Thyroid gland (tissue), 4 donors: ENCODE results near the gene FAM237A. TPM values are rescaled to one million over a fixed set of nuclear protein-coding genes. Genes with fewer than 3 reads are reported as not detected.

ENCODE experiments used
- DNase-seq, 2 donors: peaks; one replicate each; pipeline ENCODE4 v3.0.0-alpha.2; 2019
- H3K27ac ChIP-seq, 3 donors: fragments of 200-600 bp; sonication (generic); 1 replicate in 2 of 3; 2 replicates in 1 of 3; pipeline ENCODE4 v1.5.1; 2016 to 2019; ENCODE audit warnings: mild to moderate bottlenecking in 1 of 3, moderate library complexity in 1 of 3
- H3K27me3 ChIP-seq: fragments of 200-600 bp; sonication (generic); one replicate; pipeline ENCODE4 v1.5.1; 2019
- H3K36me3 ChIP-seq, 2 donors: fragments of 200-600 bp; sonication (generic); one replicate each; pipeline ENCODE4 v1.5.1; 2016 to 2019
- H3K4me1 ChIP-seq, 2 donors: fragments of 200-600 bp; sonication (generic); one replicate each; pipeline ENCODE4 v1.5.1; 2017 to 2019
- H3K4me3 ChIP-seq, 3 donors: fragments of 200-600 bp; sonication (generic); replicated peaks in 1 of 3; 1 replicate in 2 of 3; 2 replicates in 1 of 3; pipeline ENCODE4 v1.5.1; 2016; ENCODE audit warnings: mild to moderate bottlenecking in 1 of 3
- H3K9me3 ChIP-seq: fragments of 200-600 bp; sonication (generic); one replicate; pipeline ENCODE4 v1.5.1; 2017
- POLR2A ChIP-seq, 2 donors: fragments of 450-650 bp; IDR thresholded peaks; one replicate each; pipeline ENCODE4 v1.6.1; 2017; ENCODE audit warnings: antibody characterized with exemption in 2 of 2, mild to moderate bottlenecking in 2 of 2, moderate library complexity in 1 of 2
- WGBS, 2 donors: methylation state at CpG; one replicate each; pipeline ENCODE4 v1.1.5; 2017; 5-methylcytosine and 5-hydroxymethylcytosine counted together
- intact Hi-C: fragments of 100-400 bp; cut with DNase I; formaldehyde crosslinking; loops from one replicate; pipeline ENCODE4 v1.15.1; 2023
- total RNA-seq, 4 donors: library from RNA; depleted of rRNA; stranded (reverse); fragments of >200 nt; gene quantifications; one replicate each; pipeline ENCODE4 v1.2.3, GENCODE V29; 2016
- TF ChIP-seq, protein P1 (sequence below), 6 experiments: fragments of 200-600 bp in 3 of 6; fragments of 450-650 bp in 3 of 6; sonication (generic) in 3 of 6; IDR thresholded peaks; one replicate each; pipeline ENCODE4 v1.5.1; 2016 to 2019; ENCODE audit warnings: antibody characterized with exemption in 6 of 6, mild to moderate bottlenecking in 2 of 6, inconsistent platforms in 1 of 6, moderate library complexity in 1 of 6

FAM237A gene
- total RNA-seq = not detected

DNA sequence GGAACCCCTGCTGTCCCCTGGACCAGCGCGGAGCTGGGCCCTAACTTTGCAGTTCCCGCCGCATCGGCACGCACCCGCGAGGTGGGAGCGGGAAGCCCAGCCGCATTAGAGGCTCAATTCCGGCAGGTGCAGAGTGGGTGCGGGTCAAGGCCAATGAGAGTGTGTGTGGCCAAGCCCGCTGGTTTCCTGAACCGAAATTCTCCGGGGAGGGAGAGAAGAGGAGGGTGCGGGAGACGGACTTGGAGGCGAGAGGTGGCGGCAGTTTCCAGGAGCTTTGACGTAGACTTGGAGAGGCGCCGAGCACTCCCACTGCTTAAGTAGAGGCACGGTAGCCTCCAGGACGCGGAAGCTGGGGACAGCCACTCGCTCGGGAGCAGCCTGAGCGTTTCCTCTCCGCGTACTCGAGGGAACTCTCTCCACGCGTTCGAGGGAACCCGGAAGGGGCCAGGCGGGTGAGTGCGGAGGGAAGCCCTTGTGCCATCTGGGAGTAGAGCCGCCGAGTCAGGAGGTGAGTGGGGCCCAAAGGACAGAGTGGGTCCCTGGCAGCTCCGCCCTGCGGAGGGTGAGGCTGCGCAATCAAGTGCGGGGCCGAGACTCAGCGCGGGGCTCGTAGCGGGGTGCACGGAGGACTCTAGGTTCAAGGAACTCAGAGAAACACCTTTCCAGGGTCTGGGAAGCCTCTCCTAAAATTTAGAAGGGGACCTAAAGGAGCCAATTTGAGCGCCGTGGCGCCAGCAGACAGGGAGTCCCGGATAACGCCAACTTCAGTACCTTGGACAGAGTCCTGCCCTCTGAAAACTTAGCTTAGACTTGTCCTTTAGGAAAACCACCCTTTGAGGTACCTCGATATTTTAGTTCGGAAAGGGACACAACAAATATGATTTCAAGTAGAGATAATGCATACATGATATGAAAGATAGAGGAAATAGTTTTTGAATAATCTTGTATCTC lies at the start of gene FAM237A:
TSS of gene FAM237A (plus strand) at position 413 of the 951 bp plus-strand sequence. CDS start 1,750 bp downstream, outside the sequence.
- TF ChIP-seq, protein P1, sequence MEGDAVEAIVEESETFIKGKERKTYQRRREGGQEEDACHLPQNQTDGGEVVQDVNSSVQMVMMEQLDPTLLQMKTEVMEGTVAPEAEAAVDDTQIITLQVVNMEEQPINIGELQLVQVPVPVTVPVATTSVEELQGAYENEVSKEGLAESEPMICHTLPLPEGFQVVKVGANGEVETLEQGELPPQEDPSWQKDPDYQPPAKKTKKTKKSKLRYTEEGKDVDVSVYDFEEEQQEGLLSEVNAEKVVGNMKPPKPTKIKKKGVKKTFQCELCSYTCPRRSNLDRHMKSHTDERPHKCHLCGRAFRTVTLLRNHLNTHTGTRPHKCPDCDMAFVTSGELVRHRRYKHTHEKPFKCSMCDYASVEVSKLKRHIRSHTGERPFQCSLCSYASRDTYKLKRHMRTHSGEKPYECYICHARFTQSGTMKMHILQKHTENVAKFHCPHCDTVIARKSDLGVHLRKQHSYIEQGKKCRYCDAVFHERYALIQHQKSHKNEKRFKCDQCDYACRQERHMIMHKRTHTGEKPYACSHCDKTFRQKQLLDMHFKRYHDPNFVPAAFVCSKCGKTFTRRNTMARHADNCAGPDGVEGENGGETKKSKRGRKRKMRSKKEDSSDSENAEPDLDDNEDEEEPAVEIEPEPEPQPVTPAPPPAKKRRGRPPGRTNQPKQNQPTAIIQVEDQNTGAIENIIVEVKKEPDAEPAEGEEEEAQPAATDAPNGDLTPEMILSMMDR (IDR thresholded peaks at IDR 0.05) = no peak
- no peak for TF ChIP-seq POLR2A (IDR thresholded peaks at IDR 0.05)
- H3K27ac ChIP-seq = no peak within 1 kb of the TSS
- peak; percentile 18 to 45 for DNase-seq
- H3K27me3 ChIP-seq = no peaks in the 10 kb centered on the region
- no peaks in the 10 kb centered on the region for H3K36me3 ChIP-seq
- intact Hi-C loops = no loop called here
- H3K9me3 ChIP-seq = no peaks in the 10 kb centered on the region
- H3K4me3 ChIP-seq = no peak within 1 kb of the TSS
- 3 to 4% methylated on average over 37 to 55 of the region's 56 CpGs for WGBS, 2 donors
- no peaks in the 10 kb centered on the region for H3K4me1 ChIP-seq

- Histone ChIP-seq H3K36me3 (no peaks in the 10 kb centered on the region), H3K4me3 (no peak overlapping the region), H3K9me3 (no peaks in the 10 kb centered on the region), H3K27me3 (no peaks in the 10 kb centered on the region), H3K27ac (no peak overlapping the region), H3K4me1 (no peaks in the 10 kb centered on the region)
- TF ChIP-seq, protein P1 (IDR thresholded peaks at IDR 0.05) = no peak
- no peak for TF ChIP-seq POLR2A (IDR thresholded peaks at IDR 0.05)
- no peak for DNase-seq
- intact Hi-C loops = no loop called here
- WGBS, 2 donors = 96% methylated on average over 3 of the region's 3 CpGs
Measured at GRCh38 chr2:206597717-206598218, 44.5 kb upstream of the FAM237A start.

DNA sequence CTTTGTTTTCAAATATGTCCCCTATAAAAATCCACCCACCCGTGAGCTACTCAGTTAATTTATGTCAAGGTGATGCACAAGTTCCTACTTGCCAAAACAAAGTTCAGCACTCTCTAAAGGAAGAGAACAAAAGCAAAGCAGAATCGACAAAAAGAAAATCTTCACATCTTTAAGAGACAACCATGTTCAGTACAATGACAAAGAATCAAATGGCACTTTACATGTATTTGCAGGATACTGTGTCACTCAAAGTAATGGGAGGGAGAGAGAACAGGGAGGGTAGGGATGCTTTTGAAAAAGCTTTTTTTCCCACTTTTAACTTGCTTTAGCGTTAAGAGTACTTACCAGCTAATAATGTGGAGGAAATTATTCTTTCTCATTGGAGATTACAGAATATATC lies 39.0 kb upstream of the FAM237A start:
- WGBS, 2 donors = 80 to 86% methylated on average over 3 of the region's 3 CpGs
- no peaks in the 10 kb centered on the region for H3K4me1 ChIP-seq
- TF ChIP-seq, protein P1 (IDR thresholded peaks at IDR 0.05) = no peak
- TF ChIP-seq POLR2A (IDR thresholded peaks at IDR 0.05) = no peak
- intact Hi-C loops = no loop called here
- no peaks in the 10 kb centered on the region for H3K27me3 ChIP-seq
- no peaks in the 10 kb centered on the region for H3K9me3 ChIP-seq
- DNase-seq = no peak
- H3K36me3 ChIP-seq = no peaks in the 10 kb centered on the region
- no peak overlapping the region for H3K4me3 ChIP-seq
- H3K27ac ChIP-seq = no peak overlapping the region

DNA sequence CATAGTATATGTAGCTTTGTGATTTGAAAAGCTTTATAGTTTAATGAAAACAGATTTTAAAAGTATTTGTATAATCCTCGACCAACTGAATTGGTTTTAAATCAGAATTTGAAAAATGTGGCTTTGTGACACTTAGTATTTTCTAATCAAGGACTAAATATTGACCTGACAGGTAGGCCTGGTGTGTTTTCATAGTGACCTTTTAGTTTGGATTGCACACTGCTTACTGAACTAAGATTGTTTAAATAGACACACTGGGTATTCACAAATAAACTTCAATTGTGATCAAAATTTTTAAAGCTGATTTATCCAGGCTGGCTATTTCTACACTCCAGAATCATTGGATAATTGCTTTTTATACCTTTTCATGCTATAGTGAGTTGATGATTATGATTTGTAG lies 31.8 kb upstream of the FAM237A start:
- Histone ChIP-seq H3K27ac (no peak overlapping the region), H3K4me1 (no peaks in the 10 kb centered on the region), H3K27me3 (no peaks in the 10 kb centered on the region), H3K36me3 (no peaks in the 10 kb centered on the region), H3K4me3 (no peak overlapping the region), H3K9me3 (no peaks in the 10 kb centered on the region)
- no peak for DNase-seq
- 78 to 88% methylated on average over 1 of the region's 1 CpG for WGBS, 2 donors
- TF ChIP-seq, protein P1 (IDR thresholded peaks at IDR 0.05) = no peak
- TF ChIP-seq POLR2A (IDR thresholded peaks at IDR 0.05) = no peak
- intact Hi-C loops = no loop called here

DNA sequence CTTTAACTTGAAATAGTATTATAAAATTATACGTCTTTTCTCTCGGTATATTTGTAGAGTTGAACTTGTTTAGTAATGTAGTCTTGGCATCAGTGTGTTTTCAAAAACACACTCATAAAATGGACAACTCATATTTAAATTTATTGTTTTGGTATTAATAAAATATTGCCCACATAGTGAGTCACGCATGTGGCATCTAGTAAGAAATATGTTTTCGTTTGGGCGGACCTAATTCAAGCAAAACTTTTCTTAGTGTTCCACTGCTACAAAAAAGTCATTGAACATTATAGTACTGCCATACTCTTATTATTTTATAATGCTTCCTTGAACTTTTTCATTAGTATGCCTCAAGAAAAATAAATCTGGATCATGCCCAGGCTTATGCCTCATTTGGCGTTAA lies 31.1 kb upstream of the FAM237A start:
- intact Hi-C loops = no loop called here
- WGBS, 2 donors = 95 to 96% methylated on average over 6 of the region's 6 CpGs
- Histone ChIP-seq H3K36me3 (no peaks in the 10 kb centered on the region), H3K9me3 (no peaks in the 10 kb centered on the region), H3K4me1 (no peaks in the 10 kb centered on the region), H3K27ac (no peak overlapping the region), H3K4me3 (no peak overlapping the region), H3K27me3 (no peaks in the 10 kb centered on the region)
- TF ChIP-seq, protein P1 (IDR thresholded peaks at IDR 0.05) = no peak
- no peak for TF ChIP-seq POLR2A (IDR thresholded peaks at IDR 0.05)
- DNase-seq = no peak
